Nephron progenitor cell (in vitro differentiated cells): ENCODE results near the gene SLC25A12.
"Not testable (repeated sequence)": the region's sequence is repeated elsewhere in the genome, so short reads cannot be mapped to it uniquely, and the experiment has no call there.

Source experiments
- DNase-seq: peaks from one replicate; pipeline ENCODE4 v3.0.0; 2021
- H3K27ac Mint-ChIP-seq: 2 replicates; pipeline ENCODE4 v1.8.0; 2021; ENCODE audit warnings: mild to moderate bottlenecking, moderate library complexity, mixed read lengths
- H3K27me3 Mint-ChIP-seq: 2 replicates; pipeline ENCODE4 v1.8.0; 2021; ENCODE audit warnings: mild to moderate bottlenecking, low read depth, mixed read lengths; ENCODE audit not compliant: poor library complexity
- H3K36me3 Mint-ChIP-seq: 2 replicates; pipeline ENCODE4 v1.8.0; 2021; ENCODE audit warnings: low read depth, mixed read lengths
- H3K4me1 Mint-ChIP-seq: 2 replicates; pipeline ENCODE4 v1.8.0; 2021; ENCODE audit warnings: mixed read lengths
- H3K4me3 Mint-ChIP-seq: 2 replicates; pipeline ENCODE4 v1.8.0; 2021; ENCODE audit warnings: mild to moderate bottlenecking, moderate library complexity, mixed read lengths
- H3K9me3 Mint-ChIP-seq: 2 replicates; pipeline ENCODE4 v1.8.0; 2021; ENCODE audit warnings: mild to moderate bottlenecking, moderate library complexity, mixed read lengths
- TF ChIP-seq, protein P1 (sequence below): fragments of 200-600 bp; sonication (generic); IDR thresholded peaks from 2 replicates; pipeline ENCODE4 v1.5.0; 2021; ENCODE audit warnings: antibody characterized with exemption

SLC25A12 gene

GRCh38 chr2:171814174-171814573, 79.9 kb downstream of the SLC25A12 start:
- H3K4me1 Mint-ChIP-seq = no peaks in the 10 kb centered on the region
- H3K36me3 Mint-ChIP-seq = peaks cover 9% of the 10 kb centered on the region
- TF ChIP-seq, protein P1, sequence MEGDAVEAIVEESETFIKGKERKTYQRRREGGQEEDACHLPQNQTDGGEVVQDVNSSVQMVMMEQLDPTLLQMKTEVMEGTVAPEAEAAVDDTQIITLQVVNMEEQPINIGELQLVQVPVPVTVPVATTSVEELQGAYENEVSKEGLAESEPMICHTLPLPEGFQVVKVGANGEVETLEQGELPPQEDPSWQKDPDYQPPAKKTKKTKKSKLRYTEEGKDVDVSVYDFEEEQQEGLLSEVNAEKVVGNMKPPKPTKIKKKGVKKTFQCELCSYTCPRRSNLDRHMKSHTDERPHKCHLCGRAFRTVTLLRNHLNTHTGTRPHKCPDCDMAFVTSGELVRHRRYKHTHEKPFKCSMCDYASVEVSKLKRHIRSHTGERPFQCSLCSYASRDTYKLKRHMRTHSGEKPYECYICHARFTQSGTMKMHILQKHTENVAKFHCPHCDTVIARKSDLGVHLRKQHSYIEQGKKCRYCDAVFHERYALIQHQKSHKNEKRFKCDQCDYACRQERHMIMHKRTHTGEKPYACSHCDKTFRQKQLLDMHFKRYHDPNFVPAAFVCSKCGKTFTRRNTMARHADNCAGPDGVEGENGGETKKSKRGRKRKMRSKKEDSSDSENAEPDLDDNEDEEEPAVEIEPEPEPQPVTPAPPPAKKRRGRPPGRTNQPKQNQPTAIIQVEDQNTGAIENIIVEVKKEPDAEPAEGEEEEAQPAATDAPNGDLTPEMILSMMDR = no peak
- no peak overlapping the region for H3K27ac Mint-ChIP-seq
- no peak overlapping the region for H3K4me3 Mint-ChIP-seq
- no peak for DNase-seq
- H3K9me3 Mint-ChIP-seq = no peaks in the 10 kb centered on the region
- H3K27me3 Mint-ChIP-seq = no peaks in the 10 kb centered on the region

DNA sequence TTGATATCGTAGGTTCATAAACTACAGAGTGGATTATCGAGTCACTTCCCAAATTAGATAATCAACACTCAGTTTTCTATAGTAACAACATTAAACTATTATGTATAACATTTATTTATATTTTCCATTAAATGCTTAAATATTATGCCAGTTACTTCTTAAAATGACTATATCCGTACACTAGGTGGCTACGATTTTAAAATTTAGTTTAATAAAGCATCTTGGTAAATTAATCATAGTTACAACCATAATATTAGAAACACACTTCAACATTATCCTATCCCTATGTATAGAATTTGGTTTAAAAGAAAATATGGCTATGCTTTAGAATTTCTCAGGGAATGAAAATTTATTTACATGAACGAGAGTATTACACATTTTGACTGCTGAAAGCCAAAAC, 80.3 kb downstream of the SLC25A12 start:
- no peaks in the 10 kb centered on the region for H3K27me3 Mint-ChIP-seq
- H3K27ac Mint-ChIP-seq = no peak overlapping the region
- H3K4me3 Mint-ChIP-seq = no peak overlapping the region
- no peak for DNase-seq
- H3K9me3 Mint-ChIP-seq = no peaks in the 10 kb centered on the region
- TF ChIP-seq, protein P1 = no peak
- H3K36me3 Mint-ChIP-seq = peaks cover 12% of the 10 kb centered on the region
- no peaks in the 10 kb centered on the region for H3K4me1 Mint-ChIP-seq

DNA sequence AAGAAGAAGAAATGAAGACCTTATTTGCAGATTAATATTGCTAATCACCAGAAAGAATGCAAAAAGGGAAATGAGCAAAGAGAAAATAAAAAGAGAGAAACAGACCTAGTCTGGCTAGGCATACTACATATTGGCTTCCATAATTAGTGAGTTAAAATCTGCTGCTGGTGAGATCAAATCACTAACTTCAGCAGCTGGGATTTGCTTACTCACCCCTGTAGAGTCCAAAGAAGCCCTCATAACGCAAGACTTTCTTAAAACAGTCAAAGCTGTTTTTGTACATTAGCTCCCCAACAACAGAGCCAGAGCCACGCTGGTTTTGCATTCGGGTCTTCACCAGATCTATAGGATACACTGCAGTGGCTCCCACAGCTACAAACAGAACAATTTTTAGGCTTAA, 80.9 kb downstream of the SLC25A12 start:
- H3K27me3 Mint-ChIP-seq = no peaks in the 10 kb centered on the region
- TF ChIP-seq, protein P1 = no peak
- DNase-seq = no peak
- no peaks in the 10 kb centered on the region for H3K9me3 Mint-ChIP-seq
- no peak overlapping the region for H3K4me3 Mint-ChIP-seq
- no peaks in the 10 kb centered on the region for H3K4me1 Mint-ChIP-seq
- no peak overlapping the region for H3K27ac Mint-ChIP-seq
- peaks cover 12% of the 10 kb centered on the region for H3K36me3 Mint-ChIP-seq

GRCh38 chr2:171811245-171811628, 82.8 kb downstream of the SLC25A12 start:
- peaks cover 17% of the 10 kb centered on the region for H3K36me3 Mint-ChIP-seq
- no peaks in the 10 kb centered on the region for H3K27me3 Mint-ChIP-seq
- no peak overlapping the region for H3K4me3 Mint-ChIP-seq
- H3K4me1 Mint-ChIP-seq = peaks cover 6% of the 10 kb centered on the region
- TF ChIP-seq, protein P1 = no peak
- no peak overlapping the region for H3K27ac Mint-ChIP-seq
- DNase-seq = no peak
- no peaks in the 10 kb centered on the region for H3K9me3 Mint-ChIP-seq

DNA sequence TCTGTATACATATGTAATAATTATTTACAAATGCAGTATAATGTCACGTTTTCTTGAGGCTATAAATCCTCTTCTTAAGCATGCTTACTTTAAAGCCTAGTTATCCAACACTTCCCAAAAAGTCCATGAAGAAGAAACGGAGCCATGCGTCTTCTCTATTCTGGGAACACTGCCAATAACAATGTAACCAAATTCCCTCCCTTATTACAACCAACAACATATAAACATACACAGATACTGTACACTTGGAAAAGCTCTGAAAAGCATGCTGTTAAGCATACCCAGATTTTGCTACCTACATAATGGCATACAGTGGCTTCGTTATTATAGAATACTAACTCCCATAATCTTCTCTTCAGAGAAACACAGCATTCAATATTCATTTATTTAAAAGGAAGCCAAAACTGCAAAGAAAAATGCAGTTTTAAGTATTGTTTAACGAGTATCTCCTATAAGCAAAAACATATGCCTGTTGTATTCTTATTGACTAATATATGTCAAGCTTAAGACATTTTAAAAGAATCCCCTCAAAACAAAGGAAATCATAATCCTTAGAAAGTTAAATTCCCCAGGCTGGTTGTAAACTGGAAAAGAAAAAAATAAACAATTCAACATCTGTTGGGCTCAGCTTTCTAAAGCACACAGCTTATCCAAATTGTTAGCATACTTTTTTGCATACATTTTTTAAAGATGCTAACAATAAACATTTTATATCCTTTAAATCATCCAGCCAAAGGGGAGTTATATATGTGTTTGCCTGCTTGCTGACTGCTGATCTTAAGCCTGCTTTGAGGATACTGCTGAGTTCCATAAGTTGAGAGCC, 83.4 kb downstream of the SLC25A12 start:
- no peaks in the 10 kb centered on the region for H3K9me3 Mint-ChIP-seq
- H3K27me3 Mint-ChIP-seq = no peaks in the 10 kb centered on the region
- peaks cover 6% of the 10 kb centered on the region for H3K4me1 Mint-ChIP-seq
- no peak overlapping the region for H3K27ac Mint-ChIP-seq
- no peak overlapping the region for H3K4me3 Mint-ChIP-seq
- no peak for DNase-seq
- peaks cover 21% of the 10 kb centered on the region for H3K36me3 Mint-ChIP-seq
- TF ChIP-seq, protein P1 = no peak

GRCh38 chr2:171808885-171809284, 85.2 kb downstream of the SLC25A12 start:
- peaks cover 33% of the 10 kb centered on the region for H3K36me3 Mint-ChIP-seq
- not testable (repeated sequence) for H3K27ac Mint-ChIP-seq, H3K4me1 Mint-ChIP-seq, H3K9me3 Mint-ChIP-seq, H3K4me3 Mint-ChIP-seq, DNase-seq, H3K27me3 Mint-ChIP-seq
